ENCODE data around the gene JUNB.
A peak's percentile ranks its signal among the peaks of the same experiment; 100 is the strongest.
"Not testable (repeated sequence)": the region's sequence is repeated elsewhere in the genome, so short reads cannot be mapped to it uniquely, and the experiment has no call there.

JUNB gene

DNA sequence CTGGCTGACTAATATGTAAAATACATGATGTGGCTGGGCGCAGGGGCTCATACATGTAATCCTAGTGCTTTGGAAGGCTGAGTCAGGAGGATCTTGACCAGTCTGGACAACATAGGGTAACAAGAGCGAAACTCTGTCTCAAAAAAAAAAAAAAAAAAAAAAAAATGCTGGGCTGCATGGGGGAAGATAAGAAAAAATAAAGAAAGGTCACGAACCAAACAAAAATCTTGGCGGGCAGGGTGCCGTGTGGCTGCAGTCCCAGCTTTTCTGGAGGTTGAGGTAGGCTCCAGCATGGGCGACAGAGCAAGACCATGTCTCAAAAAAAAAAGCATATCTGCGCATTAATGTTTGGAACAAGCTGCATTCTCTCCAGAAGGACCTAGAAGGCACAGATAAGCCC lies 23.8 kb downstream of the JUNB start:
- no peak for DNase-seq

DNA sequence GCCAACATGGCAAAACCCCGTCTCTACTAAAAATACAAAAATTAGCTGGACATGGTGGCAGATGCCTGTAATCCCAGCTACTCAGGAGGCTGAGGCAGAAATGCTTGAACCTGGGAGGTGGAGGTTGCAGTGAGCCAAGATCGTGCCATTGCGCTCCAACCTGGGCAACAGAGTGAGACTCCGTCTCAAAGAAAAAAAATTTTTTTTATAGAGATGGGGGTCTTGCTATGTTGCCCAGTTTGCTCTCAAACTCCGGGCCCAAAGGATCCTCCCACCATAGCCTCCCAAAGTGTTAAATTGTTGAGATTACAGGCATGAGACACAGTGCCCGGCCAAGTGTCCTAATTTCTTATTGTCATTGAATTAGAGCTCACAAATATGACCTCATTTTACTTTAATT lies 25.9 kb downstream of the JUNB start:
- DNase-seq, result not testable (repeated sequence)

- DNase-seq, result not testable (repeated sequence)
Measured at GRCh38 chr19:12817810-12818209, 26.5 kb downstream of the JUNB start.

DNA sequence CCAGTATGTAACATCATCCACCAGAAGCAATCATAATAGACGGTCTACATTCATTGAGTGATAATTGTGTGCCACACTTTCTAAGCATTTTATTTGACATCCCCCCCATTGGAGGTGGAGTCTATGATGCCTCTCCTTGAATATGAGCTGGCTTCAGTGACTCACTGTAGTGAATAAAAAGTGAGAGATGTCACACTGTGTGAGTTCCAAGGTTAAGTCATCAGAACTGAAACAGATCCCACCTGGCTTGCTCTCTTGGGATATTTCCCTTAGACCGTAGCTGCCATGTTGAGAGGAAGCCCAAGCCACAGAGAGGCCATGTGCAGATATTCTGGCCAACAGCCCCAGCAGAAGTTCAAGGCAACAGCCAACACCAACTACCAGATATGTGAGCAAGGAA lies 30.5 kb downstream of the JUNB start:
- no peak for DNase-seq

GRCh38 chr19:12825254-12826131 lies 34.2 kb downstream of the JUNB start:
- DNase-seq, result no peak

DNA sequence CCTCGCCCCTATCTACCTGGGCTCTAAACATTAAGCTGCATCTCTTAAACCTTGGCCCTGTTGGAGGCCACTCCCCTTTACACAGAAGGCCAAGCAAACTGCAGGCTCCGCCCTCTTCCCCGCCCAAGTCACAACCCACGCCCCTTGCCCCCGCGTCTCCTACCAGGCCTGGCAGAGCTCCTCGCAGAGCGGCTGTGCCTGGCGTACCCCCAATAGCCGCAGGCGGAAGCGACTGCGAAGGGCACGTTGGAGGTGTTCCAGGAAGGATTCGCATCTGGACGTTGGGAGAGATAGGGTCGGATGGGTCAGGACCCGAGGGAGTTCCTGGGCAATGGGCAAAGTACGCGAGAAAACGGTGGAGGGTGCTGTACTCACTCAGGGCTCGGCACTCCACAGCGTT lies 37.2 kb downstream of the JUNB start:
- DNase-seq, result peak; percentile 85

- DNase-seq, result no peak
Measured at GRCh38 chr19:12833418-12833737, 42.1 kb downstream of the JUNB start.

GRCh38 chr19:12833738-12834565 lies 42.7 kb downstream of the JUNB start:
- peak; percentile 79 for DNase-seq

DNA sequence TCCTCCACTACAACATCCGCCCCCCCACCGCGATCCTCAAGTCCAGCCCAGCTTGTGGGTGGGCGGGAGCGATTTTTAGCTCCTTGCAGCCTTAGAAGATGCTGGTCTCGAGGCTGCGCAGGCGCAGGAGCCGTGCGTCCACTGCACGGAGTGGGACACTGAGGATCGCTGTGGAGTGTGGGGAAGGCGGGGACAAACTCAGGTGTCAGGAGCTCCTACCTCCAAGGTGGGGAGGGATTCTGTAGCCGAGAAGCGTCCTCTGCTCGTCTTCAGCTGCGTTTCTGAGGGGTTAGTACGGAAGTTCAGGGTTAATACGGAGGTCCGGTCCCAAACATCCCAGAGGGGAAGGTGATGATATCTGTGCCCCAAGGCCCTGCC lies 43.3 kb downstream of the JUNB start, which contains the start of gene RTBDN:
Gene RTBDN, minus strand, starts transcription at position 14 of the 378 bp plus-strand sequence. CDS start 4,600 bp downstream, outside the sequence.
- no peak for DNase-seq

- DNase-seq, result peak; percentile 53
Measured at GRCh38 chr19:12834976-12835757, 43.9 kb downstream of the JUNB start.

GRCh38 chr19:12836529-12836863 lies 45.2 kb downstream of the JUNB start:
- no peak for DNase-seq

DNA sequence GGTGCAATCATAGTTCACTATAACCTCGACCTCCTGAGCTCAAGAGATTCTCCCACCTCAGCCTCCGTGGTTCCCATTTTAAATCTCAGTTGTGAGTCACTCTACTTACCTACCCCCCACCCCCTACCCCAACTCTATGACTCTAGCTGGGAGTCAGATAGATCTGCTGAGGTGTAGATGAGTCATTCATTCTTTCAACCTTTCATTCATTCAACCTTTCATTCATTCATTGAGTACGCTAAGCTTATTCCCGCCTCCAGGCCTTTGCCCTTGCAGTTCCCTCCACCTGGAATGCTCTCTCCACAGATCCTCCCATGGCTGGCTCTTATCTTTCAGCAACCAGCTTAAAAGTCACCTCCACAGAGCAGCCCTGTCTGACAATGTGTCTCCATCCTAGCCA lies 45.9 kb downstream of the JUNB start:
- DNase-seq, result no peak

- peak; percentile 76 for DNase-seq
Measured at GRCh38 chr19:12838182-12838885, 47.0 kb downstream of the JUNB start, which contains the start of gene MAST1. Gene MAST1, plus strand, starts transcription at chr19:12838515. Its CDS starts 58 bp downstream, at chr19:12838573.

DNA sequence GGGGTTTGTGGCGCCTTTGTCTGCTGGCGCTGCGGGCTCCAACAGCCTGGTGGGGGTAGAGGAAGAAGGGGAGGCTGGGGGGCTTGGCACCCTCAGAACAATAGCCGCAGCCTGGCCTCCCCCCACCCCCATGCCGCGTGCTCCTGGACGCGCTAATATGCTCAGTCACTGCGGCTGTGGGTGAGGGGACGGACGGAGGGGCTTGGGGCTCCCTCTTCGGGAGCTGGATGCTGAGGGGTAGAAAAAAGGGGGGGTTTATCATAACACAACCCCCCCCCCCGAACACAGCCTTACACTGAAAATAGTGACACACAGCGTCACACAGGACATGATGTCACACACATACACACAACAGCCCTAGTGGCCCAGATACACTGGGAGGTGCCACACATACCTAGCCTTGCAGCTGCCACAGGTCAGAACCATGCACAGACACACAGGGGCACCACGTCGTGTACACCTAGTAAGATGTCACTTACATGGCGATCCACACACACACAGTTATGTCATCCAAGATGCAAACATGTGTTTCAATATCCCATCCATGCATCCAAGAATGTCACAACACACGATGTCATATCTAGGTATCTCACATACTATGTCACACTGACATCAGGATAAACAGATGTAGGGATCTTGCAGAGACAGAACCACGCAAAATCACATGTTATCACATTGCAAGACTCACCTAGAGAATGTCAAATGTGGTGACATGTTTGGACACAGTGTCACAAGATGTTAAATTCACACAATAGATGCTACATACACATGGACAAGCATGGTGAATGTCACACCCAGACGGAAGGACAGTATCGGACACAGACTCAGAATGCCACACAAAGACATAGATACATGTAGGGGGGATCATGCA lies 47.8 kb downstream of the JUNB start:
- DNase-seq, result no peak

- no peak for DNase-seq
Measured at GRCh38 chr19:12840091-12841079, 49.1 kb downstream of the JUNB start.

DNA sequence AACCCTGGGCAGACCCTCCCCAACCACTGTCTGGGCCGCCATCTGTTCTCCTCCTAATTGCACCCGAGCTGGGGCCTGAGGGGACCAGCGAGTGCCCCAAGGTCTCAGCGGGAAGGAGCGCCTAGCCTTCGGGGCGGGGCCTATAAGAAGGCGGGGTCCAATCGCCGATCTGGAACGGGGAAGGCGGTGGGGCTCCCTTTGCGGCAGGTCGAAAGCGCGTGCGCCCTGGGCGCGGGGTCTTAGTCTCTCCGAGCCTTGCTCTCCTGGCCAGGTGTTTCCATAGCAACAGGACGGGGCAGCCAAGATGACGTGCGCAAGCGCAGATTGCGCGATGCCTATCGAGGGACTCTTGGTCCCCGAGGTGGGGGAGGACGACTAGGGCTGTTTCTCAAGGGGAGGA lies 49.8 kb downstream of the JUNB start:
- no peak for DNase-seq

DNA sequence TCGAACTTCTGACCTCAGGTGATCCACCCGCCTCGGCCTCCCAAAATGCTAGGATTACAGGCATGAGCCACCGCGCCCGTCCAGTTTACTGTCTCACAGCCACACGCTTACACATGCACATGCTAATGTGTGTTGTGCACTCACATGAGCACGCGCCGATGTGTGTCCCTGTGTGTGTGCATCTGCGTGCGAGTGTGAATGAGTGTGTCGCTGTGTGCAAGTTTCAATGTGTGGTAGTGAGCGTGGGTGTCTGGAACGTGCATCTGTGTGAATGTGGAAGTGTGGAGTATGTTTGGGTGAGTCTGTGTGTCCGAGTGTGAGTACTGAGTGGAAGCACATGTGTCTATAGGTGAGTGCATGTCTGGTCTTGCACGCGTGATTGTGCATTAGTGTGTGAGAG lies 51.2 kb downstream of the JUNB start:
- no peak for DNase-seq

Measured in NCI-H510A treated with DMSO at 0.1 percent for 48 hours (cell line).